Keratinocyte (primary cell): Measurements from ENCODE around the gene THSD7B. TPM values are rescaled to one million over a fixed set of nuclear protein-coding genes. Genes with fewer than 3 reads are reported as not detected.

Experiments
- DNase-seq: peaks from one replicate; pipeline ENCODE4 v3.0.0-alpha.2; 2011; ENCODE audit warnings: low read depth, missing footprints, low spot score
- FAIRE-seq: peaks from 2 replicates; lab custom pipeline; 2011; peaks lifted over from hg19 to GRCh38; lab: Jason Lieb, UNC
- H2AFZ ChIP-seq: 2 replicates; pipeline ENCODE4 v1.6.0; 2012; ENCODE audit warnings: low read length, control low read depth, inconsistent platforms; ENCODE audit not compliant: control insufficient read depth
- H3K27ac ChIP-seq: 2 replicates; pipeline ENCODE4 v1.5.1; 2011; ENCODE audit warnings: low read length; ENCODE audit not compliant: control insufficient read depth, insufficient read depth
- H3K27me3 ChIP-seq: 3 replicates; pipeline ENCODE4 v1.6.0; 2011; ENCODE audit warnings: low read length; ENCODE audit not compliant: control insufficient read depth, insufficient read depth; ENCODE audit errors: extremely low read depth
- H3K36me3 ChIP-seq, 2 experiments: 2 replicates in 1 of 2; 3 replicates in 1 of 2; pipeline ENCODE4 v1.5.1; 2011; ENCODE audit warnings: low read length in 2 of 2, mild to moderate bottlenecking in 1 of 2; ENCODE audit not compliant: control insufficient read depth in 2 of 2, insufficient read depth in 2 of 2; ENCODE audit errors: extremely low read depth in 1 of 2
- H3K4me1 ChIP-seq: 3 replicates; pipeline ENCODE4 v1.5.1; 2011; ENCODE audit warnings: low read length; ENCODE audit not compliant: control insufficient read depth, insufficient read depth; ENCODE audit errors: extremely low read depth
- H3K4me2 ChIP-seq: 3 replicates; pipeline ENCODE4 v1.6.0; 2011; ENCODE audit warnings: low read depth, low read length; ENCODE audit not compliant: control insufficient read depth, insufficient read depth; ENCODE audit errors: extremely low read depth
- H3K4me3 ChIP-seq, 3 experiments: fragments of 200-600 bp in 1 of 3; sonication (generic) in 1 of 3; 2 replicates in 2 of 3; 3 replicates in 1 of 3; pipeline ENCODE4 v1.5.1; 2011 to 2016; ENCODE audit warnings: low read length in 3 of 3, mild to moderate bottlenecking in 3 of 3, control low read depth in 2 of 3, inconsistent platforms in 1 of 3, low read depth in 1 of 3, mixed read lengths in 1 of 3, mixed run types in 1 of 3, moderate library complexity in 1 of 3; ENCODE audit not compliant: control insufficient read depth in 2 of 3, insufficient read depth in 2 of 3; ENCODE audit errors: extremely low read depth in 1 of 3
- H3K79me2 ChIP-seq: 2 replicates; pipeline ENCODE4 v1.6.0; 2012; ENCODE audit warnings: low read length; ENCODE audit not compliant: control insufficient read depth, insufficient read depth
- H3K9ac ChIP-seq: 3 replicates; pipeline ENCODE4 v1.6.0; 2011; ENCODE audit warnings: low read length; ENCODE audit not compliant: control insufficient read depth, insufficient read depth; ENCODE audit errors: extremely low read depth
- H3K9me1 ChIP-seq: 3 replicates; pipeline ENCODE4 v1.6.0; 2011; ENCODE audit warnings: low read length; ENCODE audit not compliant: control insufficient read depth, insufficient read depth; ENCODE audit errors: extremely low read depth
- H3K9me3 ChIP-seq: 2 replicates; pipeline ENCODE4 v1.5.1; 2012; ENCODE audit warnings: low read depth, low read length; ENCODE audit not compliant: control insufficient read depth
- H4K20me1 ChIP-seq: 3 replicates; pipeline ENCODE4 v1.6.0; 2011; ENCODE audit warnings: low read length; ENCODE audit not compliant: control insufficient read depth, insufficient read depth; ENCODE audit errors: extremely low read depth
- EZH2 ChIP-seq: IDR thresholded peaks from one replicate; pipeline ENCODE4 v1.6.1; 2012; ENCODE audit warnings: inconsistent platforms, mild to moderate bottlenecking, low read length, moderate library complexity
- dilution Hi-C: fragments of 300-500 bp; cut with MboI; formaldehyde crosslinking; loops from one replicate; pipeline ENCODE4 v1.7.0; 2020; ENCODE audit warnings: low sequenced_read_pairs; ENCODE audit not compliant: extremely low pct_ligation_motif_present
- polyA plus RNA-seq, 5 experiments: library from polyadenylated mRNA; depleted of rRNA in 3 of 5; stranded (reverse) in 3 of 5; stranded (forward) in 1 of 5; unstranded in 1 of 5; fragments of >200 nt; gene quantifications; 1 replicate in 1 of 5; 2 replicates in 3 of 5; 3 replicates in 1 of 5; pipeline versions ENCODE4 v1.2.1 to v1.2.3, GENCODE V29; 2011 to 2012; ENCODE audit warnings: missing spikeins in 2 of 5, low read depth in 1 of 5, low replicate concordance in 1 of 5
- TF ChIP-seq, protein P1 (sequence below), 3 experiments: IDR thresholded peaks in 1 of 3; conservative IDR thresholded peaks in 1 of 3; optimal IDR thresholded peaks in 1 of 3; 2 replicates in 2 of 3; 3 replicates in 1 of 3; pipeline versions ENCODE3 to v1.5.1; 2011; ENCODE audit warnings: low read length in 3 of 3, mild to moderate bottlenecking in 3 of 3, moderate library complexity in 2 of 3, control low read depth in 1 of 3, inconsistent platforms in 1 of 3; ENCODE audit not compliant: insufficient read depth in 2 of 3; ENCODE audit errors: extremely low read depth in 1 of 3

Gene THSD7B
- polyA plus RNA-seq, 1 donor (not counting 4 experiments of a cell fraction or from before 2014, with no cell fraction given): 0.04 TPM

DNA sequence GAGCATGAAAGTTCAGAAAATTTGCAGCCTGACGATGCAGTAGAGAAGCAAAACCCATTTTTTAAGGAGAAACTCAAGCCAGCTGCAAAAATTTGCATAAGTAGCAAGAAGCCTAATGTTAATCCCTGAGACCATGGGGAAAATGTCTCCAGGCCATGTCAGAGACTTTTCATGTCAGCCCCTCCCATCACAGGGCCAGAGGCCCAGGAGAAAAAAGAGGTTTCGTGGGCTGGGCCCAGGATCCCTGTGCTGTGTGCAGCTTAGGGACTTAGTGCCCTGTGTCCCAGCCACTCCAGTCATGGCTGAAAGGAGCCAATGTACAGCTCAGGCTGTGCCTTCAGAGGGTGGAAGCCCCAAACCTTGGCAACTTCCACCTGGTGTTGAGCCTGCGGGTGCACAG is 533.0 kb downstream of the THSD7B start:
- no peaks in the 10 kb centered on the region for H4K20me1 ChIP-seq
- H2AFZ ChIP-seq: no peak overlapping the region
- no peaks in the 10 kb centered on the region for H3K27me3 ChIP-seq
- H3K9me1 ChIP-seq: no peaks in the 10 kb centered on the region
- DNase-seq: no peak
- H3K9ac ChIP-seq: no peak overlapping the region
- FAIRE-seq: no peak
- H3K4me1 ChIP-seq: no peaks in the 10 kb centered on the region
- no peaks in the 10 kb centered on the region for H3K9me3 ChIP-seq
- no peak for TF ChIP-seq EZH2
- dilution Hi-C loops: no loop called here
- no peak overlapping the region for H3K4me2 ChIP-seq
- H3K27ac ChIP-seq: no peak overlapping the region
- no peak overlapping the region for H3K4me3 ChIP-seq
- H3K36me3 ChIP-seq: no peaks in the 10 kb centered on the region
- H3K79me2 ChIP-seq: no peaks in the 10 kb centered on the region

DNA sequence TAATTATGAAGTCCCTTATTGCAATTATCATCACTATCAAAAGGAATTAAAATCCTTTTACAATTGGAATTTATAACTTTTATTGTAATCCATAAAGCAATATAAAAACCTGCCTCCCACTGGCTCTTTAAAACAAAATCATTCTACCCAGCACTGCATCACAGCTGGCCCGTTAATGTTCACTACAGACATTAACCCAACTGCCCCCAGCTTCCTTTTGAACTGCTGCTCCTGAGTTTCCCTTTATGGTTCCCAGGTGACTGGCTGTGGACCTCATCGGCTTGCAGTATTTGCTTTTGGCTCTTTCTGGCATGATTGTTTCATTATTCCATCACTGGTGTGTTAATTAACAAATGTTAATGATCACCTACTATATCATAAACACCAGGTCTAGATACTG is 535.6 kb downstream of the THSD7B start:
- no peak for TF ChIP-seq EZH2
- TF ChIP-seq, protein P1, sequence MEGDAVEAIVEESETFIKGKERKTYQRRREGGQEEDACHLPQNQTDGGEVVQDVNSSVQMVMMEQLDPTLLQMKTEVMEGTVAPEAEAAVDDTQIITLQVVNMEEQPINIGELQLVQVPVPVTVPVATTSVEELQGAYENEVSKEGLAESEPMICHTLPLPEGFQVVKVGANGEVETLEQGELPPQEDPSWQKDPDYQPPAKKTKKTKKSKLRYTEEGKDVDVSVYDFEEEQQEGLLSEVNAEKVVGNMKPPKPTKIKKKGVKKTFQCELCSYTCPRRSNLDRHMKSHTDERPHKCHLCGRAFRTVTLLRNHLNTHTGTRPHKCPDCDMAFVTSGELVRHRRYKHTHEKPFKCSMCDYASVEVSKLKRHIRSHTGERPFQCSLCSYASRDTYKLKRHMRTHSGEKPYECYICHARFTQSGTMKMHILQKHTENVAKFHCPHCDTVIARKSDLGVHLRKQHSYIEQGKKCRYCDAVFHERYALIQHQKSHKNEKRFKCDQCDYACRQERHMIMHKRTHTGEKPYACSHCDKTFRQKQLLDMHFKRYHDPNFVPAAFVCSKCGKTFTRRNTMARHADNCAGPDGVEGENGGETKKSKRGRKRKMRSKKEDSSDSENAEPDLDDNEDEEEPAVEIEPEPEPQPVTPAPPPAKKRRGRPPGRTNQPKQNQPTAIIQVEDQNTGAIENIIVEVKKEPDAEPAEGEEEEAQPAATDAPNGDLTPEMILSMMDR (optimal IDR thresholded peaks at IDR 0.05 in 1 of 3, IDR thresholded peaks at IDR 0.05 in 1 of 3, conservative IDR thresholded peaks at IDR 0.05 in 1 of 3; ENCODE audit: extremely low read depth in 1 of 3, insufficient read depth in 2 of 3, low read length in 3 of 3): no peak
- no peak for DNase-seq
- dilution Hi-C loops: no loop called here

DNA sequence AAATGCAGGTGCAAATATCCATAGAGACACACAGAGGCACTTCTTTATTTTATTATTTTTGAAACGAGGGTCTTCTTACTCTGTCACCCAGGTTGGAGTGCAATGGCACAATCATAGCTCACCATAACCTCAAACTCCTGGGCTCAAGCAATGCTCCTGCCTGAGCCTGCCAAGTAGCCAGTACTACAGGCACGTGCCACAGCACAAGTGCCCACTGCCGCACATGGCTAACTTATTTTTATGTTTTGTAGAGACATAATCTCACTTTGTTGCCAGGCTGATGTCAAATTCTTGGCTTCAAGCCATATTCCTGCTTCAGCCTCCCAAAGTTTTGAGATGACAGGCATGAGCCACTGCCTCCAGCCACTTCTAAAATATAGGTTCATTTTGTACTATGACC is 537.6 kb downstream of the THSD7B start:
- no peaks in the 10 kb centered on the region for H3K79me2 ChIP-seq
- H4K20me1 ChIP-seq: no peaks in the 10 kb centered on the region
- no peaks in the 10 kb centered on the region for H3K9me1 ChIP-seq
- TF ChIP-seq EZH2: no peak
- TF ChIP-seq, protein P1 (optimal IDR thresholded peaks at IDR 0.05 in 1 of 3, IDR thresholded peaks at IDR 0.05 in 1 of 3, conservative IDR thresholded peaks at IDR 0.05 in 1 of 3; ENCODE audit: extremely low read depth in 1 of 3, insufficient read depth in 2 of 3, low read length in 3 of 3): no peak
- H3K9me3 ChIP-seq: no peaks in the 10 kb centered on the region
- no peaks in the 10 kb centered on the region for H3K4me1 ChIP-seq
- H3K27me3 ChIP-seq: no peaks in the 10 kb centered on the region
- H3K36me3 ChIP-seq: no peaks in the 10 kb centered on the region
- H3K27ac ChIP-seq: no peak overlapping the region
- DNase-seq: no peak
- H3K9ac ChIP-seq: no peak overlapping the region
- no peak overlapping the region for H2AFZ ChIP-seq
- no peak overlapping the region for H3K4me3 ChIP-seq
- no peak overlapping the region for H3K4me2 ChIP-seq
- dilution Hi-C loops: no loop called here
- no peak for FAIRE-seq

More for the DNA sequence above, 535.6 kb downstream of the THSD7B start:
- H3K9me3 ChIP-seq: no peaks in the 10 kb centered on the region
- FAIRE-seq: no peak
- H3K27me3 ChIP-seq: no peaks in the 10 kb centered on the region
- H3K36me3 ChIP-seq: no peaks in the 10 kb centered on the region
- no peaks in the 10 kb centered on the region for H3K4me1 ChIP-seq
- no peak overlapping the region for H3K27ac ChIP-seq
- H3K4me3 ChIP-seq: no peak overlapping the region
- no peak overlapping the region for H3K4me2 ChIP-seq
- H3K9ac ChIP-seq: no peak overlapping the region
- H2AFZ ChIP-seq: no peak overlapping the region
- H3K79me2 ChIP-seq: no peaks in the 10 kb centered on the region
- no peaks in the 10 kb centered on the region for H3K9me1 ChIP-seq
- no peaks in the 10 kb centered on the region for H4K20me1 ChIP-seq
